Measurements from ENCODE around the gene HS3ST6.

HS3ST6 gene

GRCh38 chr16:1874854-1875253, 43.4 kb downstream of the HS3ST6 start:
- no peak for DNase-seq

- DNase-seq: peak; percentile 3 to 48
Observed at GRCh38 chr16:1871974-1872635, 46.1 kb downstream of the HS3ST6 start, which contains the start of gene MEIOB. Gene MEIOB (minus strand): TSS chr16:1872164. CDS start chr16:1868175, 3,989 bp downstream.

GRCh38 chr16:1870365-1871082, 47.7 kb downstream of the HS3ST6 start:
- no peak for DNase-seq

DNA sequence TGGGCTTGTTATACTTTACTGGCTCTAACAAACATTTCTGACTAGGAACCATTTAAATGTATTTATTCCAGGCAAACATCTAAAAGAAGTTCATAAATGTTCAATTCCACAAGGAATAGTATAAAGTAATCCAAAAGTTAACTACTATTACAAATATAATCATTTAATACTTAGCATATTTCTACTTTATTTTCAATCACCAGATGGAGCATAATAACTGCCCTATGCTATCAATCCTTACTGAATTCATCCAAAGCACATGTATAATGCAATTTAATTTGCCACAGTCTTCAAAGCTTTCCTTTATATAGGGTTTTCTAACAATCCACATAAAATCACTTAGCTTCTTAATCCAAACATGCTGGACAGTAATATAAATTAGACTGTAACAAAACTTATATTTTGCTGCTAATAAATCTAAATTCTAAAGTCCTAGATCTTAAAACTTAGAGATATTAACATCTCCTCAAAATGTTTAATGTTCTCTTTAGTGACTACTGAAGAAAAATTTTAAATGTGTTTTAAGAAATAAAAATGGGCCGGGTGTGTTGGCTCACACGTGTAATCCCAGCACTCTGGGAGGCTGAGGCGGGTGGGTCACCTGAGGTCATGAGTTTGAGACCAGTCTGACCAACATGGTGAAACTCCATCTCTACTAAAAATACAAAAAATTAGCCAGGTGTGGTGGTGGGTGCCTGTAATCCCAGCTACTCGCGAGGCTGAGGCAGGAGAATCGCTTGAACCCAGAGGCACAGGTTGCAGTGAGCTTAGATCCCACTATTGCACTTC, 52.1 kb downstream of the HS3ST6 start:
- DNase-seq: no peak

- no peak for DNase-seq
Observed at GRCh38 chr16:1863681-1864460, 54.3 kb downstream of the HS3ST6 start.

DNA sequence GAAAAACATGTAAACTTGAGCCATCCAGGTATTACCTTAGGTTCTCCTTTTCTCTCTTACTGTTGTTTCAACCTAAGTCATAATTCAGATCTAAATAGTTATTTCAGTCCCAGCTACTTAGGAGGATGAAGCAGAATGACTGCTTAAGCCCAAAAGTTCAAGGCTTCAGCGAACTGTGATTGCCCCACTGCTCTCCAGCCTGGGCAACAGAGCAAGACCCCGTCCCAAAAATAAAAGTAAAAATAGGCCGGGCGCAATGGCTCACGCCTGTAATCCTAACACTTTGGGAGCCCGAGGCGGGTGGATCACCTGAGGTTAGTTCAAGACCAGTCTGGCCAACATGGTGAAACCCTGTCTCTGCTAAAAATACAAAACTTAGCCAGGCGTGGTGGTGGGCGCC, 55.8 kb downstream of the HS3ST6 start:
- DNase-seq: no peak

DNA sequence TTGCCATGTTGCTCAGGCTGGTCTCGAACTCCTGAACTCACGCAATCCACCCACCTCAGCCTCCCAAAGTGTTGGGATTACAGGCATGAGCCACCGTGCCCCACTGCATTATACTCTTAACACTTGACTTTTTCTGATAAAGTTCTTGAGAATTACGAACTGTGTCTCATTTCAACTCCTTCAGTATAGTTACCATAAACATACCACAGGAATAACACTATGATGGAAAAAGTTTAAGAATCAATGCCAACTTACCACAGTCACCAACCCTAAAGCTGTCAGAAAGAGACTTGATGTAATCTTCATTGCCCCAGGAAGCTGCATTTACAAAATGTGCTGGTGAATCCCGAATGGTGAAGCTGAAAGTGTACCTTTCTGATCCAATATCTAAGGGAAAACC, 56.5 kb downstream of the HS3ST6 start:
- no peak for DNase-seq

Data from stimulated activated CD4-positive, alpha-beta T cell treated with anti-CD3 and anti-CD28 coated beads, Interleukin-4, amount 100 ng/mL, for 4 hours (primary cell).